ENCODE data around the gene SUMO1. TPM values are rescaled to one million over a fixed set of nuclear protein-coding genes. Genes with fewer than 3 reads are reported as not detected.

SUMO1 gene
- total RNA-seq, 3 donors from 2014 or later: 54.1 to 78.6 (median 68.5) TPM

DNA sequence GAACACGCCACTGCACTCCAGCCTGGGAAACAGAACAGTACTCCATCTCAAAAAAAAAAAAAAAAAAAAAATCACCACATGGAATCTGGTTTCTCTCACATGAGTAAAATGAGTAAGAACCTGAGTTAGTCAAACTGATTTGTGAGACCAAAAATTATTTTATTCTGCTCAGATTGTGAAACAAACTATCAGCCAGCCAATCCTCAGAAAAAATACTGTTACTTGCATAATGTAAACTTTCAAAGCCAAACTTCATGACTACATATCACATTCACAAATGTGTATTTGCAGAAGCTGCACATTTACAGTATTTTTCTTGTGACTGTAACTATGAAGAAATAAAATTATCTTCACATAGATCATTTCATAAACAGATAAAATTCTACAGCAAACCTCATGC lies 23.2 kb downstream of the SUMO1 start:
- no peak for DNase-seq (ENCODE audit: low spot score in 2 of 2)
- H3K27ac ChIP-seq: no peak overlapping the region
- H3K9me3 ChIP-seq: no peaks in the 10 kb centered on the region
- no peaks in the 10 kb centered on the region for H3K27me3 ChIP-seq
- H3K4me3 ChIP-seq: no peak overlapping the region
- no peaks in the 10 kb centered on the region for H3K4me1 ChIP-seq
- TF ChIP-seq POLR2A (IDR thresholded peaks at IDR 0.05) (no peak), POLR2AphosphoS5 (IDR thresholded peaks at IDR 0.05) (no peak)
- TF ChIP-seq, protein P1, sequence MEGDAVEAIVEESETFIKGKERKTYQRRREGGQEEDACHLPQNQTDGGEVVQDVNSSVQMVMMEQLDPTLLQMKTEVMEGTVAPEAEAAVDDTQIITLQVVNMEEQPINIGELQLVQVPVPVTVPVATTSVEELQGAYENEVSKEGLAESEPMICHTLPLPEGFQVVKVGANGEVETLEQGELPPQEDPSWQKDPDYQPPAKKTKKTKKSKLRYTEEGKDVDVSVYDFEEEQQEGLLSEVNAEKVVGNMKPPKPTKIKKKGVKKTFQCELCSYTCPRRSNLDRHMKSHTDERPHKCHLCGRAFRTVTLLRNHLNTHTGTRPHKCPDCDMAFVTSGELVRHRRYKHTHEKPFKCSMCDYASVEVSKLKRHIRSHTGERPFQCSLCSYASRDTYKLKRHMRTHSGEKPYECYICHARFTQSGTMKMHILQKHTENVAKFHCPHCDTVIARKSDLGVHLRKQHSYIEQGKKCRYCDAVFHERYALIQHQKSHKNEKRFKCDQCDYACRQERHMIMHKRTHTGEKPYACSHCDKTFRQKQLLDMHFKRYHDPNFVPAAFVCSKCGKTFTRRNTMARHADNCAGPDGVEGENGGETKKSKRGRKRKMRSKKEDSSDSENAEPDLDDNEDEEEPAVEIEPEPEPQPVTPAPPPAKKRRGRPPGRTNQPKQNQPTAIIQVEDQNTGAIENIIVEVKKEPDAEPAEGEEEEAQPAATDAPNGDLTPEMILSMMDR (IDR thresholded peaks at IDR 0.05): no peak
- no peaks in the 10 kb centered on the region for H3K36me3 ChIP-seq
- intact Hi-C loops (cut with DNase I; ENCODE audit: low total_unique reads): no loop called here

DNA sequence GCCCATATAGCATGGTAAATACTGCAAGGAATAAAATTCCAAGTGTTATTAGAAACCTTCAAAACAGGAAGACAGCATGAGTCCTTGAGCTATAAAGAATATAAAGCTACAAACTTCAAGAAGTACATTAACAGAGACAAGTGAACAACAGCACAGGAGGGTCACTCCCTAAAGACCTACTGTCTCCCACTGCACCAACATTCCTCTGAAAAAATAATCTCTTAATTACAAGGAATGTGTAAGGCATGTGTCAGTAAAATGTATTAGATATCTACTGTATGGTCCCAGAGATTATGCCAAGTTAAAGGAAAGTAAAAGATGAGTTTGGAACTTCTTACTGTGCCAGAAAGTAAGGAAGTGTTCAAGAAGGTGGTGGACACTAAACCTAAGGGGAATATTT lies 29.9 kb downstream of the SUMO1 start:
- no peak for TF ChIP-seq POLR2AphosphoS5 (IDR thresholded peaks at IDR 0.05)
- Histone ChIP-seq H3K27ac (no peak overlapping the region), H3K27me3 (no peaks in the 10 kb centered on the region), H3K4me3 (no peak overlapping the region), H3K4me1 (no peaks in the 10 kb centered on the region), H3K36me3 (no peaks in the 10 kb centered on the region), H3K9me3 (no peaks in the 10 kb centered on the region)
- intact Hi-C loops (cut with DNase I; ENCODE audit: low total_unique reads): no loop called here
- DNase-seq (ENCODE audit: low spot score in 2 of 2): no peak

DNA sequence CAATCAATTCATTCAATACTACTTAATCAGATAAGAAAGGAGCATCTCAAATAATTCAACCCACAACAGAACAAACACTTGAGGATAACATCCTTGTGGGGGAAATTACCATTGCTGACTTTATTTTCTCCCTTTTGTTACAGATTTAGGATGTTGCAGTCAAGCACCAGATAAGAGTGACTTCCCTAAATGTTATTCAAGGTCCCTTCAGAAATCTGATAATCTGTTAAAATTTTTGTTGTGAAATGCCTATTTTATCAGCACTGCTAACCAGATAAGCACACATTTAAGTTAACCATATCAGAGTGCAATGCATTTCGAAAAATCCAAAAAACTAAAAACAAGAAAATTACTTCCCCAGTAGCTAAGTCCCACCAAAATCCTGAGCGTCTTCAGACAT lies 33.5 kb downstream of the SUMO1 start:
- H3K27ac ChIP-seq: no peak overlapping the region
- DNase-seq (ENCODE audit: low spot score in 2 of 2): no peak
- H3K27me3 ChIP-seq: no peaks in the 10 kb centered on the region
- no peaks in the 10 kb centered on the region for H3K4me1 ChIP-seq
- H3K4me3 ChIP-seq: no peak overlapping the region
- TF ChIP-seq POLR2A (IDR thresholded peaks at IDR 0.05): no peak
- no peak for TF ChIP-seq POLR2AphosphoS5 (IDR thresholded peaks at IDR 0.05)
- TF ChIP-seq, protein P1 (IDR thresholded peaks at IDR 0.05): no peak
- H3K36me3 ChIP-seq: no peaks in the 10 kb centered on the region
- no peaks in the 10 kb centered on the region for H3K9me3 ChIP-seq
- intact Hi-C loops (cut with DNase I; ENCODE audit: low total_unique reads): no loop called here

DNA sequence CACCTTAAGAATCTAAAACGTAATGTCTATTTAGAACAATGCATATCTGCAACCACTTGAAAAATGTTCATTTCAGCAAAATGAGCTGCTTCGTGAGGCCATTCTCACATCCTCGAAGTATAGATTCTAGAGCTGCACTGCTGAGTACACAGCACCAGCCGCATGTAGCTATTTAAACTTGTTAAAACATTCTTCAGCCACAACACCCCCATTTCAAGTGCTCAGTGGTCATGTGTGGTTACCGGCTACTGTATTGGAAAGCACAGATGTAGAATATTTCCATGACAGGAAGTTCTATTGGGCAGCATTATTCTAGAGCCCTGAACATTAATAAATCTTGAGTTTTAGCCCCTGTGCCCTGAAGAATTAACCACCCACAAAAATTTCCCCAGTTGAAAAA lies 35.0 kb downstream of the SUMO1 start:
- TF ChIP-seq, protein P1 (IDR thresholded peaks at IDR 0.05): no peak
- TF ChIP-seq POLR2AphosphoS5 (IDR thresholded peaks at IDR 0.05): no peak
- no peak for TF ChIP-seq POLR2A (IDR thresholded peaks at IDR 0.05)
- intact Hi-C loops (cut with DNase I; ENCODE audit: low total_unique reads): no loop called here
- Histone ChIP-seq H3K4me1 (no peaks in the 10 kb centered on the region), H3K27me3 (no peaks in the 10 kb centered on the region), H3K4me3 (no peak overlapping the region), H3K27ac (no peak overlapping the region), H3K9me3 (no peaks in the 10 kb centered on the region), H3K36me3 (no peaks in the 10 kb centered on the region)
- no peak for DNase-seq (ENCODE audit: low spot score in 2 of 2)

DNA sequence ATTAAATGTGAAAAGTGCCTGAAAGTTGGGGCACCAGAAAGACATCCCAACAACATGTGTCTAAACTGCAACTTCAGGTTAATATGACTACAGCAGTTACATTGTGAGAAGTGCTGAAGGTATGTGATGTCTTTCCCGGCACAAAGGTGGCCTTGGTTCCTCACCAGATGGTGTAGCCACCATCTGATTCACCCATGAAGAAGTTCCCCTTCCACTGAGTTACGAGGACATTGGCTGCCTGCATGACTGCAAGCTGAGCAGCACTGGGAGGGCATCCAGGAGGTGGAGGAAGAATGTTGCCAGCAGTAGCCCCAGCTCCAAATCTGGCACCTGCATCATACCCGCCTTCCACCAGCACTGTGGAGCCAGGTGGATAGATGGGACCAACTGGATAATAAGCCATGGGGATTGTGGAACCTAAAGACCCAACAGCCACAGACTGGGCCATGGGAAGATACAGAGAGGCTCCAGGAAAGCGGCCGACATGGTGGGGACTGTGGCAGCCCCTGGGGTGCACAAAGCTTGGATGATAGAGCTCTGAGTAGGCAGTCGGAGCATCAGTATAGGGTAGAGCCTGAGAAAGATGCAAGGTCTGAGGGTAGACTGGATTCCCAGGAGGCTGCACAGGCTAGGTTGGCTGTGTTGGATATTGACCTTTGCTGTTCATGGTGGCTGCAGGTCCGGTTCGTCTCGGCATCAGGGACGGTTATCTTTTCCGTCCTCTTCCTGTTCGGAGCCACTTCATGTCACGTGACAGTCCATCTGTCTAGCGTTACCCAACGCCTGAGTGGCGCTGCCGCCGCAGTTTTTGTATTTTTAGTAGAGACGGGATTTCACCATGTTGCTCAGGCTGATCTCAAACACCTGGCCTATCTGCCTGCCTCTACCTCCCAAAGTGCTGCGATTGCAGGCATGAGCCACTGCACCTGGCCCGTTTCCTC lies 36.9 kb downstream of the SUMO1 start:
- no peak for DNase-seq (ENCODE audit: low spot score in 2 of 2)
- Histone ChIP-seq H3K9me3 (no peaks in the 10 kb centered on the region), H3K36me3 (no peaks in the 10 kb centered on the region), H3K4me3 (no peak overlapping the region), H3K27ac (no peak overlapping the region), H3K27me3 (no peaks in the 10 kb centered on the region), H3K4me1 (no peaks in the 10 kb centered on the region)
- intact Hi-C loops (cut with DNase I; ENCODE audit: low total_unique reads): no loop called here
- TF ChIP-seq, protein P1 (IDR thresholded peaks at IDR 0.05): no peak

Measured in breast epithelium (tissue), 4 donors.